Trophoblast cell (in vitro differentiated cells and primary cell): ENCODE results near the gene SRA1.

ENCODE experiments used
- DNase-seq, 2 donors: peaks; one replicate each; pipeline ENCODE4 v3.0.0-alpha.2; 2016
- H2AFZ ChIP-seq: 2 replicates; pipeline ENCODE4 v1.6.1; 2013; ENCODE audit warnings: low read length, moderate library complexity, mild to moderate bottlenecking; ENCODE audit not compliant: insufficient read depth, poor library complexity
- H2AK5ac ChIP-seq: 2 replicates; pipeline ENCODE4 v1.6.1; 2013; ENCODE audit warnings: mild to moderate bottlenecking, low read length
- H2BK120ac ChIP-seq: 2 replicates; pipeline ENCODE4 v1.6.1; 2013; ENCODE audit warnings: low read length, mild to moderate bottlenecking, moderate library complexity; ENCODE audit not compliant: insufficient read depth, poor library complexity
- H2BK12ac ChIP-seq: 2 replicates; pipeline ENCODE4 v1.6.1; 2013; ENCODE audit warnings: mild to moderate bottlenecking, low read length, moderate library complexity
- H2BK5ac ChIP-seq: 2 replicates; pipeline ENCODE4 v1.6.1; 2013; ENCODE audit warnings: low read length, low read depth, moderate library complexity, mild to moderate bottlenecking; ENCODE audit not compliant: poor library complexity
- H3K14ac ChIP-seq: 2 replicates; pipeline ENCODE4 v1.6.1; 2013; ENCODE audit warnings: mild to moderate bottlenecking, low read length
- H3K18ac ChIP-seq: 2 replicates; pipeline ENCODE4 v1.6.1; 2013; ENCODE audit warnings: mild to moderate bottlenecking, low read length
- H3K23ac ChIP-seq: 2 replicates; pipeline ENCODE4 v1.6.1; 2013; ENCODE audit warnings: low read length
- H3K27ac ChIP-seq: 2 replicates; pipeline ENCODE4 v1.5.1; 2013; ENCODE audit warnings: low read depth, mild to moderate bottlenecking, inconsistent platforms, low read length, moderate library complexity
- H3K27me3 ChIP-seq: 2 replicates; pipeline ENCODE4 v1.6.1; 2013; ENCODE audit warnings: inconsistent platforms, mild to moderate bottlenecking, low read length, moderate library complexity; ENCODE audit not compliant: insufficient read depth
- H3K36me3 ChIP-seq, 2 experiments: 1 replicate in 1 of 2; 2 replicates in 1 of 2; pipeline ENCODE4 v1.6.1; 2013; ENCODE audit warnings: low read length in 2 of 2, mild to moderate bottlenecking in 2 of 2, moderate library complexity in 1 of 2; ENCODE audit not compliant: insufficient read depth in 2 of 2, control insufficient read depth in 1 of 2
- H3K4ac ChIP-seq: 2 replicates; pipeline ENCODE4 v1.6.1; 2013; ENCODE audit warnings: low read depth, mild to moderate bottlenecking, low read length, moderate library complexity
- H3K4me1 ChIP-seq, 2 experiments: 1 replicate in 1 of 2; 2 replicates in 1 of 2; pipeline ENCODE4 v1.6.1; 2013; ENCODE audit warnings: low read length in 2 of 2, mild to moderate bottlenecking in 2 of 2, moderate library complexity in 1 of 2; ENCODE audit not compliant: insufficient read depth in 2 of 2, control insufficient read depth in 1 of 2
- H3K4me2 ChIP-seq: 2 replicates; pipeline ENCODE4 v1.6.1; 2013; ENCODE audit warnings: inconsistent platforms, mild to moderate bottlenecking, low read length, moderate library complexity
- H3K4me3 ChIP-seq: 2 replicates; pipeline ENCODE4 v1.5.1; 2013; ENCODE audit warnings: mild to moderate bottlenecking, low read depth, low read length, inconsistent platforms
- H3K79me1 ChIP-seq: one replicate; pipeline ENCODE4 v1.6.1; 2013; ENCODE audit warnings: low read length
- H3K79me2 ChIP-seq: 2 replicates; pipeline ENCODE4 v1.6.1; 2013; ENCODE audit warnings: low read length, mild to moderate bottlenecking; ENCODE audit not compliant: control insufficient read depth, insufficient read depth, poor library complexity
- H3K9ac ChIP-seq: 2 replicates; pipeline ENCODE4 v1.6.1; 2013; ENCODE audit warnings: mild to moderate bottlenecking, low read length
- H3K9me3 ChIP-seq: 2 replicates; pipeline ENCODE4 v1.6.1; 2013; ENCODE audit warnings: low read depth, mild to moderate bottlenecking, control low read depth, inconsistent platforms, low read length; ENCODE audit not compliant: insufficient read depth
- H4K12ac ChIP-seq: 2 replicates; pipeline ENCODE4 v1.6.1; 2013; ENCODE audit warnings: low read depth, mild to moderate bottlenecking, low read length, moderate library complexity
- H4K8ac ChIP-seq: 2 replicates; pipeline ENCODE4 v1.6.1; 2013; ENCODE audit warnings: low read depth, mild to moderate bottlenecking, low read length, moderate library complexity
- H4K91ac ChIP-seq: one replicate; pipeline ENCODE4 v1.6.1; 2013; ENCODE audit warnings: low read depth, mild to moderate bottlenecking, low read length, moderate library complexity
- WGBS: extraction: QIAGEN DNeasy Blood & Tissue Kit; methylation state at CpG from one replicate; pipeline ENCODE4 v1.1.7; 2013; ENCODE audit warnings: missing lambda C conversion rate; ENCODE audit not compliant: insufficient read length, insufficient coverage; ENCODE audit errors: extremely low coverage; 5-methylcytosine and 5-hydroxymethylcytosine counted together

The SRA1 gene

GRCh38 chr5:140548300-140548688, 9.0 kb downstream of the SRA1 start:
- H3K36me3 ChIP-seq, result peaks cover 23 to 33% of the 10 kb centered on the region in 2 experiments
- no peak overlapping the region for H3K14ac ChIP-seq
- peak overlapping the region; percentile 14 for H3K9ac ChIP-seq
- peak overlapping the region; percentile 94 for H3K4me2 ChIP-seq
- no peak overlapping the region for H2AK5ac ChIP-seq
- no peak overlapping the region for H3K4ac ChIP-seq
- H2BK12ac ChIP-seq, result no peak overlapping the region
- no peak overlapping the region for H4K91ac ChIP-seq
- no peak overlapping the region for H3K23ac ChIP-seq
- H3K79me1 ChIP-seq, result no peaks in the 10 kb centered on the region
- no peaks in the 10 kb centered on the region for H3K27me3 ChIP-seq
- H4K8ac ChIP-seq, result no peak overlapping the region
- no peak for DNase-seq
- H2BK120ac ChIP-seq, result no peak overlapping the region
- WGBS, result no CpG with 5 or more reads among the region's 5 CpGs
- no peak overlapping the region for H2BK5ac ChIP-seq
- H3K4me3 ChIP-seq, result no peak overlapping the region
- H3K4me1 ChIP-seq, result peaks cover 10 to 16% of the 10 kb centered on the region in 2 experiments
- H3K9me3 ChIP-seq, result no peaks in the 10 kb centered on the region
- H4K12ac ChIP-seq, result no peak overlapping the region
- no peak overlapping the region for H3K18ac ChIP-seq
- no peak overlapping the region for H3K27ac ChIP-seq
- H2AFZ ChIP-seq, result no peak overlapping the region
- H3K79me2 ChIP-seq, result no peaks in the 10 kb centered on the region

GRCh38 chr5:140547508-140548299, 9.6 kb downstream of the SRA1 start, which contains the start of gene EIF4EBP3:
Gene EIF4EBP3 (plus strand): TSS chr5:140547662. CDS start chr5:140547738, 76 bp downstream.
- Histone ChIP-seq H3K36me3 (peaks cover 23 to 33% of the 10 kb centered on the region in 2 experiments), H3K4me3 (peak within 1 kb of the TSS; percentile 56), H4K12ac (peak within 1 kb of the TSS; percentile 15), H3K9me3 (no peaks in the 10 kb centered on the region), H2AFZ (no peak within 1 kb of the TSS), H4K8ac (no peak within 1 kb of the TSS), H3K4me2 (peak within 1 kb of the TSS; percentile 94), H3K4ac (no peak within 1 kb of the TSS), H3K14ac (peak within 1 kb of the TSS; percentile 7), H2BK120ac (no peak within 1 kb of the TSS), H3K27me3 (no peaks in the 10 kb centered on the region), H3K9ac (peak within 1 kb of the TSS; percentile 14), H3K18ac (no peak within 1 kb of the TSS), H2AK5ac (no peak within 1 kb of the TSS), H4K91ac (no peak within 1 kb of the TSS), H3K23ac (no peak within 1 kb of the TSS), H3K4me1 (peaks cover 10 to 16% of the 10 kb centered on the region in 2 experiments), H3K79me2 (no peaks in the 10 kb centered on the region), H3K79me1 (no peaks in the 10 kb centered on the region), H2BK12ac (no peak within 1 kb of the TSS), H3K27ac (no peak within 1 kb of the TSS), H2BK5ac (no peak within 1 kb of the TSS)
- peak; percentile 95 to 98 for DNase-seq
- no CpG with 5 or more reads among the region's 52 CpGs for WGBS

GRCh38 chr5:140546851-140547507, 10.3 kb downstream of the SRA1 start:
- Histone ChIP-seq H2AFZ (no peak overlapping the region), H3K9ac (no peak overlapping the region), H3K14ac (no peak overlapping the region), H2BK12ac (no peak overlapping the region), H4K12ac (no peak overlapping the region), H3K79me2 (no peaks in the 10 kb centered on the region), H3K27me3 (no peaks in the 10 kb centered on the region), H4K91ac (no peak overlapping the region), H3K4me2 (peak overlapping the region; percentile 94), H3K36me3 (peaks cover 26 to 37% of the 10 kb centered on the region in 2 experiments), H4K8ac (no peak overlapping the region), H2BK120ac (no peak overlapping the region), H2BK5ac (no peak overlapping the region), H3K18ac (no peak overlapping the region), H3K4me1 (peaks cover 10 to 16% of the 10 kb centered on the region in 2 experiments), H2AK5ac (no peak overlapping the region), H3K27ac (no peak overlapping the region), H3K4ac (no peak overlapping the region), H3K23ac (no peak overlapping the region), H3K4me3 (no peak overlapping the region), H3K9me3 (no peaks in the 10 kb centered on the region), H3K79me1 (no peaks in the 10 kb centered on the region)
- no CpG with 5 or more reads among the region's 13 CpGs for WGBS
- peak; percentile 43 to 56 for DNase-seq

- Histone ChIP-seq H2BK120ac (no peak overlapping the region), H3K79me2 (no peaks in the 10 kb centered on the region), H2AFZ (no peak overlapping the region), H3K18ac (no peak overlapping the region), H3K27ac (no peak overlapping the region), H3K4ac (no peak overlapping the region), H3K14ac (no peak overlapping the region), H2AK5ac (no peak overlapping the region), H4K12ac (no peak overlapping the region), H4K8ac (no peak overlapping the region), H3K23ac (no peak overlapping the region), H4K91ac (no peak overlapping the region), H3K36me3 (peaks cover 19 to 33% of the 10 kb centered on the region in 2 experiments), H3K4me3 (no peak overlapping the region), H3K79me1 (no peaks in the 10 kb centered on the region), H2BK12ac (no peak overlapping the region), H2BK5ac (no peak overlapping the region), H3K4me2 (no peak overlapping the region), H3K4me1 (peaks cover 10 to 16% of the 10 kb centered on the region in 2 experiments), H3K27me3 (no peaks in the 10 kb centered on the region), H3K9ac (no peak overlapping the region), H3K9me3 (no peaks in the 10 kb centered on the region)
- no peak for DNase-seq
- no CpG with 5 or more reads among the region's 10 CpGs for WGBS
These were observed 11.7 kb downstream of the SRA1 start for GRCh38 chr5:140545606-140546005.
